K562 (cell line): ENCODE results near the gene XAB2. TPM values are rescaled to one million over a fixed set of nuclear protein-coding genes. Genes with fewer than 3 reads are reported as not detected.

Experiments used
- BCOR ChIP-seq: fragments of 450-650 bp; IDR thresholded peaks from 2 replicates; pipeline ENCODE4 v1.6.1; 2016
- BHLHE40 ChIP-seq: IDR thresholded peaks from 2 replicates; pipeline ENCODE4 v1.6.1; 2011; ENCODE audit warnings: low read length, improper control_type of control experiment
- ESRRB ChIP-seq: fragments of 250-450 bp; sonication (Bioruptor Pico); IDR thresholded peaks from 2 replicates; pipeline ENCODE4 v1.5.0; 2020; ENCODE audit warnings: mild to moderate bottlenecking, moderate library complexity, borderline replicate concordance
- NR2C2 ChIP-seq, 2 experiments: fragments of 200-800 bp in 1 of 2; sonication (Bioruptor generic) in 1 of 2; sonication (generic) in 1 of 2; formaldehyde crosslinking in 1 of 2; IDR thresholded peaks; 2 replicates each; pipeline versions ENCODE4 v1.6.1 to v1.8.0; 2016 to 2022; ENCODE audit warnings: mild to moderate bottlenecking in 1 of 2, missing compliant biosample characterization in 1 of 2, missing genetic modification characterization in 1 of 2, missing genetic modification reagents in 1 of 2
- PTBP1 ChIP-seq: fragments of 200-400 bp; formaldehyde crosslinking; IDR thresholded peaks from 2 replicates; pipeline ENCODE4 v1.6.1; 2017; ENCODE audit warnings: low read depth, low read length
- RFX1 ChIP-seq: fragments of 450-650 bp; IDR thresholded peaks from 2 replicates; pipeline ENCODE4 v1.6.1; 2016; ENCODE audit warnings: mild to moderate bottlenecking, moderate library complexity
- THAP7 ChIP-seq: fragments of 250-450 bp; sonication (Bioruptor Pico); IDR thresholded peaks from 2 replicates; pipeline ENCODE4 v1.5.0; 2021
- ZBTB26 ChIP-seq: fragments of 450-650 bp; formaldehyde crosslinking; IDR thresholded peaks from 2 replicates; pipeline ENCODE4 v1.4.0; 2022; ENCODE audit warnings: missing genetic modification characterization
- ZBTB33 ChIP-seq: sonication (generic); formaldehyde crosslinking; IDR thresholded peaks from 2 replicates; pipeline ENCODE4 v1.8.1; 2023; ENCODE audit warnings: mild to moderate bottlenecking, missing genetic modification reagents
- polyA plus RNA-seq, 8 experiments: library from polyadenylated mRNA; depleted of rRNA in 4 of 8; stranded (reverse) in 5 of 8; unstranded in 3 of 8; fragments of >200 nt; fragmentation: Nextera tagmentation in 2 of 8; fragmentation: Illumina TruSeq in 1 of 8; extraction: Ambion mirVana in 2 of 8; extraction: Trizol in 1 of 8; gene quantifications; 2 replicates each; pipeline versions ENCODE4 v1.2.1 to v1.2.3, GENCODE V29; 2011 to 2014; ENCODE audit warnings: inconsistent platforms in 1 of 8, missing spikeins in 1 of 8
- total RNA-seq, 7 experiments: library from RNA; depleted of rRNA in 6 of 7; stranded (reverse); fragments of >200 nt in 6 of 7; fragmentation: Illumina TruSeq in 2 of 7; extraction: Trizol in 2 of 7; gene quantifications; 2 replicates each; pipeline versions ENCODE4 v1.2.1 to v1.2.3, GENCODE V29; 2011 to 2021; ENCODE audit warnings: low replicate concordance in 1 of 7

Gene XAB2
- total and polyA plus RNA-seq, 9 of the 15 experiments (the other 6 are each of a cell fraction or from before 2014, with no cell fraction given), result 0.21 to 58.3 (median 20.0) TPM

GRCh38 chr19:7607212-7607873 is 22.0 kb downstream of the XAB2 start (continued):
- TF ChIP-seq NR2C2 (CRISPR knock-in tag; IDR thresholded peaks at IDR 0.05) (no peak), NR2C2 (tag; IDR thresholded peaks at IDR 0.05) (no peak), BCOR (peak; percentile 89), BHLHE40 (no peak), ZBTB33 (CRISPR knock-in tag) (no peak), RFX1 (no peak), ESRRB (CRISPR knock-in tag) (no peak), ZBTB26 (no peak), PTBP1 (peak; percentile 65; the same call in 1 of the 2 replicates), THAP7 (no peak)
